Loucy (cell line): ENCODE data around the gene FTO.

Experiments used
- H2AFZ ChIP-seq: fragments of 200-600 bp; sonication (generic); 2 replicates; pipeline ENCODE4 v1.6.0; 2016; ENCODE audit warnings: antibody characterized with exemption, mild to moderate bottlenecking, low read length, moderate library complexity
- H3F3A ChIP-seq: fragments of 200-600 bp; 2 replicates; pipeline ENCODE4 v1.6.0; 2016; ENCODE audit warnings: antibody characterized with exemption, low read depth, mild to moderate bottlenecking
- H3K27me3 ChIP-seq: fragments of 200-600 bp; sonication (generic); 2 replicates; pipeline ENCODE4 v1.6.1; 2014; ENCODE audit warnings: low read length, mild to moderate bottlenecking; ENCODE audit not compliant: insufficient read depth, poor library complexity, severe bottlenecking
- H3K36me3 ChIP-seq: fragments of 200-600 bp; sonication (generic); 2 replicates; pipeline ENCODE4 v1.6.1; 2016; ENCODE audit warnings: low read length; ENCODE audit not compliant: insufficient read depth
- H3K4me1 ChIP-seq: fragments of 200-600 bp; sonication (generic); 2 replicates; pipeline ENCODE4 v1.5.1; 2014; ENCODE audit warnings: low read length, mild to moderate bottlenecking; ENCODE audit not compliant: insufficient read depth, poor library complexity, severe bottlenecking
- H3K4me2 ChIP-seq: fragments of 200-600 bp; sonication (generic); 2 replicates; pipeline ENCODE4 v1.6.0; 2014; ENCODE audit warnings: antibody characterized with exemption, low read length, low read depth, mild to moderate bottlenecking; ENCODE audit not compliant: poor library complexity, severe bottlenecking
- H3K4me3 ChIP-seq: fragments of 200-600 bp; sonication (generic); 2 replicates; pipeline ENCODE4 v1.5.1; 2014; ENCODE audit warnings: low read length, mild to moderate bottlenecking, mixed read lengths; ENCODE audit not compliant: poor library complexity, severe bottlenecking
- H3K79me2 ChIP-seq: fragments of 200-600 bp; sonication (generic); 2 replicates; pipeline ENCODE4 v1.6.1; 2014; ENCODE audit warnings: low read length; ENCODE audit not compliant: insufficient read depth
- H3K9ac ChIP-seq: fragments of 200-600 bp; sonication (generic); 2 replicates; pipeline ENCODE4 v1.6.0; 2014; ENCODE audit warnings: mild to moderate bottlenecking, low read depth, low read length, moderate library complexity; ENCODE audit not compliant: poor library complexity, severe bottlenecking
- H3K9me2 ChIP-seq: fragments of 200-600 bp; sonication (generic); replicated peaks from 2 replicates; pipeline ENCODE4 v1.6.1; 2016; ENCODE audit warnings: low read depth, low read length, mixed read lengths
- H3K9me3 ChIP-seq: fragments of 200-600 bp; sonication (generic); 2 replicates; pipeline ENCODE4 v1.6.1; 2014; ENCODE audit warnings: mild to moderate bottlenecking, antibody characterized with exemption, low read length, low read depth; ENCODE audit not compliant: insufficient read depth
- H4K20me1 ChIP-seq: fragments of 200-600 bp; sonication (generic); 2 replicates; pipeline ENCODE4 v1.6.0; 2014; ENCODE audit warnings: antibody characterized with exemption, low read length, mild to moderate bottlenecking; ENCODE audit not compliant: insufficient read depth, poor library complexity, severe bottlenecking
- EZH2phosphoT487 ChIP-seq: fragments of 200-600 bp; IDR thresholded peaks from 2 replicates; pipeline ENCODE4 v1.6.1; 2018; ENCODE audit warnings: antibody characterized with exemption, mild to moderate bottlenecking, moderate library complexity, borderline replicate concordance
- TF ChIP-seq, protein P1 (sequence below): fragments of 200-600 bp; sonication (generic); conservative IDR thresholded peaks from 2 replicates; pipeline ENCODE4 v1.5.1; 2014; ENCODE audit warnings: mild to moderate bottlenecking, antibody characterized with exemption, low read length

The FTO gene

DNA sequence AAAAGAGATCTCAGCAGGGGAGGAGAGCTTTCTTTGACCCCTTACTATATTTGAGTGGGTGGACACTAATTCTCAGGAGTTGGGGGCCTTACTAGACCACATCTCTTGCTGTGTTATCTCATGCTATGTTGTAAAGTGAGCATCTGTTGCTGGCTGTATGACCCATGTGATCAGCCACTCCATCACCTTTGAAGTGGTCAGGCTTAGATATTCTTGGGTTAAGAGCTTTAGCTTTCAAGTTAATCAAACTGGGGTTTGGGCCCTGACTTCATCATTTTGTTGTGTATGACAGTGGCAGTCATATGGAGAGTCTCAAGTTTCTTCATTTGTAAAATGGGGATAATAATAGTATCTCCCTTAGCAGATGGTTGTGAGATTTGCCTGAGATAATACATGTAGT lies 201.1 kb downstream of the FTO start:
- H3K79me2 ChIP-seq: no peaks in the 10 kb centered on the region
- no peak overlapping the region for H3K9ac ChIP-seq
- no peaks in the 10 kb centered on the region for H3K36me3 ChIP-seq
- no peak overlapping the region for H2AFZ ChIP-seq
- H3F3A ChIP-seq: no peaks in the 10 kb centered on the region
- H3K9me3 ChIP-seq: no peaks in the 10 kb centered on the region
- H3K4me3 ChIP-seq: no peak overlapping the region
- H4K20me1 ChIP-seq: no peaks in the 10 kb centered on the region
- no peaks in the 10 kb centered on the region for H3K9me2 ChIP-seq
- peak overlapping the region; percentile 8 for H3K4me2 ChIP-seq
- H3K4me1 ChIP-seq: peaks cover 27% of the 10 kb centered on the region
- no peaks in the 10 kb centered on the region for H3K27me3 ChIP-seq
- no peak for TF ChIP-seq EZH2phosphoT487
- TF ChIP-seq, protein P1, sequence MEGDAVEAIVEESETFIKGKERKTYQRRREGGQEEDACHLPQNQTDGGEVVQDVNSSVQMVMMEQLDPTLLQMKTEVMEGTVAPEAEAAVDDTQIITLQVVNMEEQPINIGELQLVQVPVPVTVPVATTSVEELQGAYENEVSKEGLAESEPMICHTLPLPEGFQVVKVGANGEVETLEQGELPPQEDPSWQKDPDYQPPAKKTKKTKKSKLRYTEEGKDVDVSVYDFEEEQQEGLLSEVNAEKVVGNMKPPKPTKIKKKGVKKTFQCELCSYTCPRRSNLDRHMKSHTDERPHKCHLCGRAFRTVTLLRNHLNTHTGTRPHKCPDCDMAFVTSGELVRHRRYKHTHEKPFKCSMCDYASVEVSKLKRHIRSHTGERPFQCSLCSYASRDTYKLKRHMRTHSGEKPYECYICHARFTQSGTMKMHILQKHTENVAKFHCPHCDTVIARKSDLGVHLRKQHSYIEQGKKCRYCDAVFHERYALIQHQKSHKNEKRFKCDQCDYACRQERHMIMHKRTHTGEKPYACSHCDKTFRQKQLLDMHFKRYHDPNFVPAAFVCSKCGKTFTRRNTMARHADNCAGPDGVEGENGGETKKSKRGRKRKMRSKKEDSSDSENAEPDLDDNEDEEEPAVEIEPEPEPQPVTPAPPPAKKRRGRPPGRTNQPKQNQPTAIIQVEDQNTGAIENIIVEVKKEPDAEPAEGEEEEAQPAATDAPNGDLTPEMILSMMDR: no peak

DNA sequence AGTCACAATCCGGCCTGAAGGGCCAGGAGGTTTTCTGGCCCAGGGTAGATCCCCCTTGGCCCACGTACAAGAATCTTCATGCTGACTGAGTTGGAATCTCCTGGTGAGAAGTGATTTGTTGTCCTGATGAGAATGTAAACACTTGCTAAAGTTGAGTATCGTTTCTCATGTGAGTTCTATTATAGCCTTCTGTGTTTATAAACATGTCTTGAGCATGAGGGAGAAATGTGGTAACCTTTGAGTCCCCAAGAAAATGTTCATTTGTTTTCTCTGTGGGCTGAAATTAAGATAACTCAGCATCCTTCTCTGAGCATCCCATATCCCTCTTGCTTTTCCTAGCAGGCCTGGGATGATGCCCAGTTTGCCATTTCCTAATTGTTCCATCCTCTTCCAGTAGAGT lies 204.8 kb downstream of the FTO start:
- TF ChIP-seq, protein P1: no peak
- no peak for TF ChIP-seq EZH2phosphoT487
- Histone ChIP-seq H3K4me1 (peaks cover 41% of the 10 kb centered on the region), H3K9me2 (no peaks in the 10 kb centered on the region), H4K20me1 (no peaks in the 10 kb centered on the region), H3F3A (peaks cover 7% of the 10 kb centered on the region; the same call in 1 of the 2 replicates), H3K9ac (no peak overlapping the region), H3K36me3 (no peaks in the 10 kb centered on the region), H3K4me3 (no peak overlapping the region), H3K79me2 (no peaks in the 10 kb centered on the region), H3K4me2 (no peak overlapping the region), H2AFZ (no peak overlapping the region), H3K27me3 (no peaks in the 10 kb centered on the region), H3K9me3 (no peaks in the 10 kb centered on the region)

DNA sequence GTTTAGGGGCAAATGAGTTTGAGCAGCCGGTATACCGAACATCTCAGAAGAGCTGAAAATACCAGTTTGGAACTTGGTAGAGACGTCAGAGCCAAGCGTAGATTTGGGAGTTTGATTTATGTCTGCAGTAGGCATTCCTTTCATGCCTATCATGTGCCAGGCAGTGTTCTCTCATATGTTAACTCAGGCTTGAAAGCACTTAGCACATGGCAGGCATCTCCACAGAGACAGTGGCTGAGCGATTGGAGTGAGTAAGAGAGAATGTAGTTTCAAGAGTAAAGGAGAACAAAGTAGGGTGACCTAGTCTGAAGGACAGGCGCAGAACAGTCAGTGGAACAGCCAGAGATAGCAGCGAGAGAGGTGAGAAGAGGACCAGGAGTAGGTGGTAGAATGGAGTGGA lies 207.0 kb downstream of the FTO start:
- Histone ChIP-seq H3F3A (peaks cover 7% of the 10 kb centered on the region; the same call in 1 of the 2 replicates), H3K4me1 (peaks cover 50% of the 10 kb centered on the region), H3K79me2 (no peaks in the 10 kb centered on the region), H3K9me2 (no peaks in the 10 kb centered on the region), H3K4me3 (no peak overlapping the region), H2AFZ (no peak overlapping the region), H4K20me1 (no peaks in the 10 kb centered on the region), H3K27me3 (no peaks in the 10 kb centered on the region), H3K4me2 (no peak overlapping the region), H3K9me3 (no peaks in the 10 kb centered on the region), H3K9ac (no peak overlapping the region), H3K36me3 (no peaks in the 10 kb centered on the region)
- TF ChIP-seq EZH2phosphoT487: no peak
- TF ChIP-seq, protein P1: no peak
